AG09319 (cell line): ENCODE measurements around the gene RAP1GAP2.

ENCODE experiments used
- DNase-seq: peaks from one replicate; pipeline ENCODE4 v3.0.0-alpha.2; 2010; ENCODE audit warnings: low read depth; ENCODE audit errors: extremely low read depth
- TF ChIP-seq, protein P1 (sequence below): IDR thresholded peaks from 2 replicates; pipeline ENCODE4 v1.5.1; 2011; ENCODE audit warnings: low read depth, mild to moderate bottlenecking, inconsistent platforms, low read length, moderate library complexity

The RAP1GAP2 gene

GRCh38 chr17:2899906-2900305, 103.7 kb downstream of the RAP1GAP2 start:
- TF ChIP-seq, protein P1, sequence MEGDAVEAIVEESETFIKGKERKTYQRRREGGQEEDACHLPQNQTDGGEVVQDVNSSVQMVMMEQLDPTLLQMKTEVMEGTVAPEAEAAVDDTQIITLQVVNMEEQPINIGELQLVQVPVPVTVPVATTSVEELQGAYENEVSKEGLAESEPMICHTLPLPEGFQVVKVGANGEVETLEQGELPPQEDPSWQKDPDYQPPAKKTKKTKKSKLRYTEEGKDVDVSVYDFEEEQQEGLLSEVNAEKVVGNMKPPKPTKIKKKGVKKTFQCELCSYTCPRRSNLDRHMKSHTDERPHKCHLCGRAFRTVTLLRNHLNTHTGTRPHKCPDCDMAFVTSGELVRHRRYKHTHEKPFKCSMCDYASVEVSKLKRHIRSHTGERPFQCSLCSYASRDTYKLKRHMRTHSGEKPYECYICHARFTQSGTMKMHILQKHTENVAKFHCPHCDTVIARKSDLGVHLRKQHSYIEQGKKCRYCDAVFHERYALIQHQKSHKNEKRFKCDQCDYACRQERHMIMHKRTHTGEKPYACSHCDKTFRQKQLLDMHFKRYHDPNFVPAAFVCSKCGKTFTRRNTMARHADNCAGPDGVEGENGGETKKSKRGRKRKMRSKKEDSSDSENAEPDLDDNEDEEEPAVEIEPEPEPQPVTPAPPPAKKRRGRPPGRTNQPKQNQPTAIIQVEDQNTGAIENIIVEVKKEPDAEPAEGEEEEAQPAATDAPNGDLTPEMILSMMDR, result no peak
- DNase-seq, result no peak

DNA sequence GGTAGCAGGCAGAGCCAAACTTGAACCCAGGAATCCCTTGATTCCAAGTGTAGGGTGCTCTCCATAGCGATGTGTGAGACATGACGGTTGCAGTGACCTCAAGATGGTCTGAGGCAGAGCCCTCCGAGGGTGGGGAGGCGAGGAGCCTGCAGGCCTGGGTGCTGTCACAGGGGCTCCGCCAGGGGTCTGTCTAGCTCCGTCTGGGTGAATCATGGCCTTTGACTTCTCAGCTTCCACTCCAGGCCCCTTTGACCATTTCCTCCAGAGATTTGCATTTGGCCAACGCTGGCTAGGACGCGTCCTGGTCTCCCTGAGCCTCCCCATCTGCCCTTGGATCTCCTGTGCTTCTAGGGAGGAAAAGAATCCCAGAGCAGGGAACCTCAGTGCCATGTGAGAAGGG, 104.6 kb downstream of the RAP1GAP2 start:
- no peak for DNase-seq
- TF ChIP-seq, protein P1, result no peak

GRCh38 chr17:2901582-2901981, 105.3 kb downstream of the RAP1GAP2 start:
- DNase-seq, result no peak
- TF ChIP-seq, protein P1, result no peak

DNA sequence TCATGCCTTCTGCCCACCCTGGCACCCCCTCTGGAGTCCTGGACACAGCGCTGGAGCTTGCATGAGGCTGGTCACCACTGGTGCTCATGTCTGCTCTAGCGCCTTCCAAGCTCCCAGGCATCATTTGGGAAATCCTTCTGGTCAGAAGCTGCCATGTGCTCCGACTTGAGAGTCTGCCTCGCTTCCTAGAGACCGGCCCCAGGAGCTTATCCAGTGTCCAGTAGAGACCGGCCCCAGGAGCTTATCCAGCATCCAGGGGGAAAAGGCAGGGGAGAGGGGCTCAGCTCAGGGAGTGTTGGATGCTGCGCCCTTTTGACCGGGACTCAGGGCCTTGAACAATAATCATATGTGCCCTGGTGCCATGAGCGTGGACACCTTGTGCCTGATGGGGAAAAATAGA, 106.3 kb downstream of the RAP1GAP2 start:
- no peak for DNase-seq
- TF ChIP-seq, protein P1, result no peak

GRCh38 chr17:2903193-2903974, 107.1 kb downstream of the RAP1GAP2 start:
- TF ChIP-seq, protein P1, result no peak
- DNase-seq, result no peak

GRCh38 chr17:2904135-2904534, 107.9 kb downstream of the RAP1GAP2 start:
- TF ChIP-seq, protein P1, result no peak
- DNase-seq, result no peak

GRCh38 chr17:2905269-2905668, 109.0 kb downstream of the RAP1GAP2 start:
- TF ChIP-seq, protein P1, result no peak
- DNase-seq, result no peak
